Endothelial cell of umbilical vein (primary cell): Measurements from ENCODE around the gene HDAC4.

ENCODE experiments used
- CTCF ChIP-seq, 2 donors: IDR thresholded peaks; 1 replicate in 1 of 2; 2 replicates in 1 of 2; pipeline ENCODE4 v1.5.1; 2011; ENCODE audit warnings: low read length in 2 of 2, mild to moderate bottlenecking in 2 of 2, moderate library complexity in 2 of 2, control low read depth in 1 of 2, inconsistent platforms in 1 of 2, low read depth in 1 of 2; ENCODE audit not compliant: insufficient read depth in 1 of 2; ENCODE audit errors: extremely low read depth in 1 of 2
- POLR2A ChIP-seq: IDR thresholded peaks from 2 replicates; pipeline ENCODE4 v1.6.1; 2012; ENCODE audit warnings: low read depth, mild to moderate bottlenecking, control low read depth, low read length

- TF ChIP-seq CTCF (IDR thresholded peaks at IDR 0.05; ENCODE audit: extremely low read depth in 1 of 2, insufficient read depth in 1 of 2, low read depth in 1 of 2, low read length in 2 of 2) (no peak), POLR2A (no peak)
Measured at GRCh38 chr2:239305222-239305575, 95.6 kb downstream of the HDAC4 start.
